NCI-H187 (cell line): ENCODE measurements around the gene GMDS.

ENCODE experiments used
- DNase-seq, 2 experiments: peaks; one replicate each; lab custom pipeline; 2025; lab: John Stamatoyannopoulos, UW

Gene GMDS

GRCh38 chr6:2205396-2205795 is 40.0 kb downstream of the GMDS start:
- DNase-seq = no peak

DNA sequence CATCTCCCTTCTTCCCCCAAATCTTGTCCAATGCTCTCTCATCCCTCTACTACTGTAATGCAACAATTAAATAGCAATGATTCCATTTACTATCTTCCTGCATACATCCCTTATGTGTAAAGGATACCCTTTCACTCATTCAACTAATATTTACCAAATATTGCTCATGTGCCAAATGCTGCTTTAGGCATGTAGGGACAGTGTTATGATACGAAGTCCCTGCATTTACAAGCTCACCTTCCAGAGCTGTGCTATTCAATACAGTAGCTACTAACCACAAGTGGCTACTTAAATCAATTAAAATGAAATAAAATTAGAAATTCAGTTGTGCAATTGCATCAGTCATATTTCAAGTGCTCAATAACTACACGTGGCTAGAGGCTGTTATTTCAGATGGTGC is 41.1 kb downstream of the GMDS start:
- no peak for DNase-seq

- no peak for DNase-seq
Measured at GRCh38 chr6:2203264-2203663, 42.1 kb downstream of the GMDS start.

GRCh38 chr6:2197984-2198383 is 47.4 kb downstream of the GMDS start:
- no peak for DNase-seq

GRCh38 chr6:2197177-2197671 is 48.2 kb downstream of the GMDS start:
- no peak for DNase-seq

GRCh38 chr6:2196079-2196679 is 49.2 kb downstream of the GMDS start:
- peak in 1 of 2 experiments; percentile 15 for DNase-seq

- DNase-seq = no peak
Measured at GRCh38 chr6:2194643-2195042, 50.8 kb downstream of the GMDS start.

DNA sequence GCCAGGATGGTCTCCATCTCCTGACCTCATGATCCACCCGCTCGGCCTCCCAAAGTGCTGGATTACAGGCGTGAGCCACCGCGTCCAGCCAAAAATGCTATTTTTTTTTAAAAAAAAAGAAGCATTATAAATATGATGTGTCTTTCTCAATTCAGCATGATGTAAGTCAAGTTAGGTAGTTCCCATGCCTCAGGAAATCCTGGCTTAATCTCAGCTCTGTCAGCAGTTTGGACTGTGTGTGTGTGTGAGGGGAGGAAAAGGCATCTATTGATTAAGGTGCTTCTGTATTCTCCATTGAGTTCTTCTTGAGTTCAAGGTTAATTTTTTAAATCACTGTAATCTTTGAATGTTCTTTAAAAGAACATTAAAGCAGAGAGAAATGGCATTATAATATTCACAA is 51.5 kb downstream of the GMDS start:
- no peak for DNase-seq

DNA sequence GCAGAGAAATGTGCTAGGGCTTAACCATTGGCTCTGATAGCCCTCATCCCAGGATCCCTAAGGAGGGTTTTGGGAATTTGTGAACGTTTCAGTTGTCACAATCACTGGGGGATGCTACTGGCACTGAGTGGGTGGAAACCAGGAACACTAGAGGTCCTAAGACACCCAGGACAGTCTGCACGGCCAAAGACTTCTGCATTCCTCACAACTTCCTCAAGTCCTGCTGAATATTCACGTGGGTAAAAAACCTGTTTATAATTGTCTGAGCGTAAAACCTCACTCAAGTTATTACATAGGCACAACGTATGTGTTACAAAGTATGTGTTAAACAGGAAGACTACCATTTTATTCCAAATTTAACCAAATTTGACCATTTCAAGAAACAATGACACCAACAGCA is 52.4 kb downstream of the GMDS start:
- no peak for DNase-seq

- DNase-seq = no peak
Measured at GRCh38 chr6:2191390-2191740, 54.0 kb downstream of the GMDS start.

GRCh38 chr6:2190661-2191389 is 54.6 kb downstream of the GMDS start:
- no peak for DNase-seq

DNA sequence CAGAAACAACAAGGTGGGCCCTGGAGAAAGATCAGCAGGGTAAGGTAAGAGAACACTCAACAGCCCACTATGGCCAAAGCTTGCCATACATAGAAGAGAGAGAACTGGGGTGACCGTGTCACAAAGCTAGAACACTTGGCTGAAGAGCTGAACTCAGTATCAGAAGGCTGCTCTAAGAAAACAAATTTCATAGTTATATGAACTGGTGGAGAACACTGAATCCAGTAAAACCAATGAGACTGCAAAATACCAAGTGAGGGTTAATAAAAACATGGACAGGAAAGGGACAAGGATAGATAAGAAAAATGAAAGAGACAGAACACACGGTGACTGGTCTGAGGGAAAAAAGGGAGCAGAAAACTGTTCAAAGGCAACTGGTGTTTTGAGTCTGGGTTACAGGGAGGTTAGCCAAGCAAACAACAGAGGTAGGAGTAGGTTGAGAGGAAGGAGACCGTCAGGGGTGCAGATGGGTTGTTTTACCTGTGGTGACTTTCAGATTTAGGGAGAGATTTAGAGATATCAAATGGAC is 56.5 kb downstream of the GMDS start:
- no peak for DNase-seq

DNA sequence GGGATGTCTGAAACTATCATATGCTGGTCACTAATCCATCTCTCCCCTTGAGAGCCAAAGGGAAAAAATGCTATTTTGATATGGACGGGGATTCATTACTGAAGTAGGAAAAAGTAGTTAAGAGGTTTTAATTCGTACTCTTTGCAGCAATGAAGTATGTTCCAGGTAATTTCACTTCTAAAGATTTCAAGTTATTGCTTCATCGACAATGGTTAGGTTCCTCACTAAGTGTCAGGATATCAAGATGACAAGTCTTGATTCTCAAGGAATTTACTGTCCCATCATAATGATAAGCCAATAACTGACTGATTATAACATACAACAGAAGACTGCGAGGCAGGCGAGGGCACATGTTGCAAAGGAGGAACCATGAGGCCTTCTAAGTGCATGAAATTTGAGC is 57.0 kb downstream of the GMDS start:
- no peak for DNase-seq

- DNase-seq = no peak
Measured at GRCh38 chr6:2187826-2188225, 57.6 kb downstream of the GMDS start.

- DNase-seq = no peak
Measured at GRCh38 chr6:2186516-2186915, 58.9 kb downstream of the GMDS start.

GRCh38 chr6:2185466-2185865 is 59.9 kb downstream of the GMDS start:
- DNase-seq = no peak

GRCh38 chr6:2184700-2185455 is 60.5 kb downstream of the GMDS start:
- no peak for DNase-seq

- no peak for DNase-seq
Measured at GRCh38 chr6:2183752-2184151, 61.7 kb downstream of the GMDS start.

DNA sequence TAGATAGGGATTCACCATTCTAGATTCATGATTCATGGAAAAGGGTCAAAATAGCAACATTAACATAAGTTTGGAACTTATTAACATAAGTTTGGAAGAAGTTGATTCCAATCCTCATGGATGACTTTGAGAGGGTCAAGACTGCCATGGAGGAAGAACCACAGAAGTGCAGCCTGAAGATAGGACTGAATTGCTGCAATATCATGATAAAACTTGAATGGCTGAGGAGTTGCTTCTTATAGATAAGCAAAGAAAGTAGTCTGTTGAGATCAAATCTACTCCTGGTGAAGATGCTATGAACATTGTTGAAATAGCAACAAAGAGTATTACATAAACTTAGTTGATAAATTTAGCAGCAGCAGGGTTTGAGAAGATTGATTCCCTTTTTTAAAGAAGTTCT is 62.2 kb downstream of the GMDS start:
- no peak for DNase-seq

DNA sequence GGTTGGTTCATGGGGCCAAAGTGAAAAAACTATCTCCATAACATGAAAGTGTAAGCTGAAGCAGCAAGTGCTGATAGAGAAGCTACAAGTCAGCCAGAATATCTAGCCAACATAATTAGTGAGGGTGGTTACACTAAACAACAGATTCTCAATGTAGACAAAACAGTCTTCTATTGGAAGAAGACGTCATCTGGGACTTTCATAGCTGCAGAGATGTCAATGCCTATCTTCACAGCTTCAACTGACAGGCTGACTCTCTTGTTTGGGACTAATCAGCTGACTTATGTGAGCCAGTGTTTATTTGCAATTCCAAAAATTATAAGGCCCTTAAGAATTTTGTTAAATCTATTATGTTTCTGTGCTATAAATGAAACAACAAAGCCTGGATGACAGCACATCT is 63.2 kb downstream of the GMDS start:
- no peak for DNase-seq

DNA sequence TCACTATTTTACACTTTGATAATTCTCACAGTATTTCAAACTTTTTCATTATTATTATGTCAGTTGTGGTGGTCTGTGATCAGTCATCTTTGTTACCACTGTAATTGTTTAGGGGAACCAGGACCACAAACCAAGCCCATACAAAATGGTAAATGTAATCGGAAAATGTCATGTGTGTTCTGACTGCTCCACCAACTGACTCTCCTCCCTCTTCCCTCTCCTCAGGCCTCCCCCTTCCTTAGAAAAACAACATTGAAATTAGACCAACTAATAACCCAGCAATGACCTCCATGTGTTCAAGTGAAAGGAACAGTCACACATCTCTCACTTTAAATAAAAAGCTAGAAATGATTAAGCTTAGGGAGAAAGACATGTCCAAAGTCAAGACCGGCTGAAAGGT is 63.8 kb downstream of the GMDS start:
- no peak for DNase-seq

DNA sequence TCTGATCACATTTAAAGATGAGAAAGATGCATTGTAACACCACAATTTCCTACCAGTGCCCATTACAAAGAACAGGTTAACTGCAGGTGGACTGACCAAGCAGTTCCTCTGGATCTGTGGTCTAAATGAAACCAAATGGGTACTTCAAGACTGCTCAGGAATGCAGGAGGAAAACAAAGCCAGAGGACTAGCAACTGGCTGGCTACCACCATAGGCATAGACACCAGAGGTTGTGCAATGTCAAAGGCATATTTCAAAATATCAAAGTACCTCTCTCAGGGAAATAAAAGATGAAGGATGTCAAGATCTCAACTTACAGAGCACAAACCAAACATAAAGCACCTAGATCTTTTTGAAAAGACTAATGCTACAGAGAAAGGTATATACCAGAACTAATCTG is 65.5 kb downstream of the GMDS start:
- DNase-seq = no peak

GRCh38 chr6:2179241-2179640 is 66.2 kb downstream of the GMDS start:
- no peak for DNase-seq
